Loucy (cell line): ENCODE data around the gene SH3RF1.

Experiments
- H2AFZ ChIP-seq: fragments of 200-600 bp; sonication (generic); 2 replicates; pipeline ENCODE4 v1.6.0; 2016; ENCODE audit warnings: antibody characterized with exemption, mild to moderate bottlenecking, low read length, moderate library complexity
- H3F3A ChIP-seq: fragments of 200-600 bp; 2 replicates; pipeline ENCODE4 v1.6.0; 2016; ENCODE audit warnings: antibody characterized with exemption, low read depth, mild to moderate bottlenecking
- H3K27me3 ChIP-seq: fragments of 200-600 bp; sonication (generic); 2 replicates; pipeline ENCODE4 v1.6.1; 2014; ENCODE audit warnings: low read length, mild to moderate bottlenecking; ENCODE audit not compliant: insufficient read depth, poor library complexity, severe bottlenecking
- H3K36me3 ChIP-seq: fragments of 200-600 bp; sonication (generic); 2 replicates; pipeline ENCODE4 v1.6.1; 2016; ENCODE audit warnings: low read length; ENCODE audit not compliant: insufficient read depth
- H3K4me1 ChIP-seq: fragments of 200-600 bp; sonication (generic); 2 replicates; pipeline ENCODE4 v1.5.1; 2014; ENCODE audit warnings: low read length, mild to moderate bottlenecking; ENCODE audit not compliant: insufficient read depth, poor library complexity, severe bottlenecking
- H3K4me2 ChIP-seq: fragments of 200-600 bp; sonication (generic); 2 replicates; pipeline ENCODE4 v1.6.0; 2014; ENCODE audit warnings: antibody characterized with exemption, low read length, low read depth, mild to moderate bottlenecking; ENCODE audit not compliant: poor library complexity, severe bottlenecking
- H3K4me3 ChIP-seq: fragments of 200-600 bp; sonication (generic); 2 replicates; pipeline ENCODE4 v1.5.1; 2014; ENCODE audit warnings: low read length, mild to moderate bottlenecking, mixed read lengths; ENCODE audit not compliant: poor library complexity, severe bottlenecking
- H3K79me2 ChIP-seq: fragments of 200-600 bp; sonication (generic); 2 replicates; pipeline ENCODE4 v1.6.1; 2014; ENCODE audit warnings: low read length; ENCODE audit not compliant: insufficient read depth
- H3K9ac ChIP-seq: fragments of 200-600 bp; sonication (generic); 2 replicates; pipeline ENCODE4 v1.6.0; 2014; ENCODE audit warnings: mild to moderate bottlenecking, low read depth, low read length, moderate library complexity; ENCODE audit not compliant: poor library complexity, severe bottlenecking
- H3K9me2 ChIP-seq: fragments of 200-600 bp; sonication (generic); replicated peaks from 2 replicates; pipeline ENCODE4 v1.6.1; 2016; ENCODE audit warnings: low read depth, low read length, mixed read lengths
- H3K9me3 ChIP-seq: fragments of 200-600 bp; sonication (generic); 2 replicates; pipeline ENCODE4 v1.6.1; 2014; ENCODE audit warnings: mild to moderate bottlenecking, antibody characterized with exemption, low read length, low read depth; ENCODE audit not compliant: insufficient read depth
- H4K20me1 ChIP-seq: fragments of 200-600 bp; sonication (generic); 2 replicates; pipeline ENCODE4 v1.6.0; 2014; ENCODE audit warnings: antibody characterized with exemption, low read length, mild to moderate bottlenecking; ENCODE audit not compliant: insufficient read depth, poor library complexity, severe bottlenecking
- EZH2phosphoT487 ChIP-seq: fragments of 200-600 bp; IDR thresholded peaks from 2 replicates; pipeline ENCODE4 v1.6.1; 2018; ENCODE audit warnings: antibody characterized with exemption, mild to moderate bottlenecking, moderate library complexity, borderline replicate concordance
- TF ChIP-seq, protein P1 (sequence below): fragments of 200-600 bp; sonication (generic); conservative IDR thresholded peaks from 2 replicates; pipeline ENCODE4 v1.5.1; 2014; ENCODE audit warnings: mild to moderate bottlenecking, antibody characterized with exemption, low read length

Gene SH3RF1

GRCh38 chr4:169233691-169234090 is 37.1 kb downstream of the SH3RF1 start:
- Histone ChIP-seq H3K4me1 (peaks cover 23% of the 10 kb centered on the region), H3K4me3 (peak overlapping the region; percentile 43), H3F3A (no peaks in the 10 kb centered on the region), H4K20me1 (no peaks in the 10 kb centered on the region), H3K9ac (no peak overlapping the region), H2AFZ (no peak overlapping the region), H3K27me3 (no peaks in the 10 kb centered on the region), H3K9me3 (no peaks in the 10 kb centered on the region), H3K9me2 (no peaks in the 10 kb centered on the region), H3K79me2 (peaks cover 5% of the 10 kb centered on the region; the same call in 1 of the 2 replicates), H3K4me2 (peak overlapping the region; percentile 50), H3K36me3 (no peaks in the 10 kb centered on the region)
- TF ChIP-seq, protein P1, sequence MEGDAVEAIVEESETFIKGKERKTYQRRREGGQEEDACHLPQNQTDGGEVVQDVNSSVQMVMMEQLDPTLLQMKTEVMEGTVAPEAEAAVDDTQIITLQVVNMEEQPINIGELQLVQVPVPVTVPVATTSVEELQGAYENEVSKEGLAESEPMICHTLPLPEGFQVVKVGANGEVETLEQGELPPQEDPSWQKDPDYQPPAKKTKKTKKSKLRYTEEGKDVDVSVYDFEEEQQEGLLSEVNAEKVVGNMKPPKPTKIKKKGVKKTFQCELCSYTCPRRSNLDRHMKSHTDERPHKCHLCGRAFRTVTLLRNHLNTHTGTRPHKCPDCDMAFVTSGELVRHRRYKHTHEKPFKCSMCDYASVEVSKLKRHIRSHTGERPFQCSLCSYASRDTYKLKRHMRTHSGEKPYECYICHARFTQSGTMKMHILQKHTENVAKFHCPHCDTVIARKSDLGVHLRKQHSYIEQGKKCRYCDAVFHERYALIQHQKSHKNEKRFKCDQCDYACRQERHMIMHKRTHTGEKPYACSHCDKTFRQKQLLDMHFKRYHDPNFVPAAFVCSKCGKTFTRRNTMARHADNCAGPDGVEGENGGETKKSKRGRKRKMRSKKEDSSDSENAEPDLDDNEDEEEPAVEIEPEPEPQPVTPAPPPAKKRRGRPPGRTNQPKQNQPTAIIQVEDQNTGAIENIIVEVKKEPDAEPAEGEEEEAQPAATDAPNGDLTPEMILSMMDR, result no peak
- no peak for TF ChIP-seq EZH2phosphoT487

- no peaks in the 10 kb centered on the region for H3K9me3 ChIP-seq
- H3F3A ChIP-seq, result no peaks in the 10 kb centered on the region
- H3K9ac ChIP-seq, result no peak overlapping the region
- no peaks in the 10 kb centered on the region for H4K20me1 ChIP-seq
- H2AFZ ChIP-seq, result no peak overlapping the region
- peaks cover 5% of the 10 kb centered on the region; the same call in 1 of the 2 replicates for H3K79me2 ChIP-seq
- H3K36me3 ChIP-seq, result no peaks in the 10 kb centered on the region
- TF ChIP-seq, protein P1, result no peak
- no peak for TF ChIP-seq EZH2phosphoT487
- no peak overlapping the region for H3K4me2 ChIP-seq
- H3K9me2 ChIP-seq, result no peaks in the 10 kb centered on the region
- H3K4me3 ChIP-seq, result no peak overlapping the region
- no peaks in the 10 kb centered on the region for H3K27me3 ChIP-seq
- H3K4me1 ChIP-seq, result peaks cover 16% of the 10 kb centered on the region
Observed at GRCh38 chr4:169231647-169232262, 39.0 kb downstream of the SH3RF1 start.

DNA sequence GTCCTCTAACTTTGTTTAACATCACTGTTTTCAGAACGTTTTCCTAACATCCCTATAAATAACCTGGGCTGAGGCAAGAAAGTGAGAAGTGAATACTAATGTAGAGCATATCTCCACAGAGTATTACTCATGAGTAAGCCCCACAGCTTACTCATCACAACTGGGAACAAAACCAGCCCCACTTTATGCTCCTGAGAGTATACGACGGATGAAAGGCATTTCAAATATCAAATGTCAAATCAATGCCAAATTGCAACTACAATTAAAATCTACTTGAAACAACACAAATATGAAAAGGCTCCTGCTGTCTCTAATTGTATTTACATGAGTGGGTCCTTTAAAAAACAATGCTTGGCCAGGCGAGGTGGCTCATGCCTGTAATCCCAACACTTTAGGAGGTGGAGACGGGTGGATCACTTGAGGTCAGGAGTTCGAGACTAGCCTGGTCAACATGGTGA is 41.2 kb downstream of the SH3RF1 start:
- H3K9me2 ChIP-seq, result no peaks in the 10 kb centered on the region
- no peak overlapping the region for H3K9ac ChIP-seq
- H3K4me2 ChIP-seq, result no peak overlapping the region
- no peaks in the 10 kb centered on the region for H3K27me3 ChIP-seq
- H2AFZ ChIP-seq, result no peak overlapping the region
- H3K79me2 ChIP-seq, result no peaks in the 10 kb centered on the region
- H3K9me3 ChIP-seq, result no peaks in the 10 kb centered on the region
- no peaks in the 10 kb centered on the region for H3K36me3 ChIP-seq
- no peaks in the 10 kb centered on the region for H4K20me1 ChIP-seq
- H3F3A ChIP-seq, result no peaks in the 10 kb centered on the region
- TF ChIP-seq, protein P1, result no peak
- TF ChIP-seq EZH2phosphoT487, result no peak
- H3K4me3 ChIP-seq, result no peak overlapping the region
- H3K4me1 ChIP-seq, result peaks cover 22% of the 10 kb centered on the region
